ENCODE results near the gene IRAK2.

GRCh38 chr3:10155123-10155472 lies 9.6 kb upstream of the IRAK2 start:
- TF ChIP-seq CTCF (IDR thresholded peaks at IDR 0.05; ENCODE audit: borderline replicate concordance, extremely low read depth, low read length, poor library complexity, severe bottlenecking) (no peak), EZH2 (IDR thresholded peaks at IDR 0.05; ENCODE audit: borderline replicate concordance, low read depth, low read length, severe bottlenecking) (no peak)

Data from DND-41 (cell line).